DOHH2 (cell line): ENCODE measurements around the gene ACKR3.

Experiments used
- CTCF ChIP-seq: fragments of 200-600 bp; sonication (generic); IDR thresholded peaks from one replicate; pipeline ENCODE4 v1.5.1; 2014; ENCODE audit warnings: antibody characterized with exemption, mild to moderate bottlenecking, low read depth, low read length; ENCODE audit not compliant: poor library complexity, severe bottlenecking
- EZH2phosphoT487 ChIP-seq: fragments of 200-600 bp; sonication (generic); IDR thresholded peaks from 2 replicates; pipeline ENCODE4 v1.6.1; 2017; ENCODE audit warnings: borderline replicate concordance, mild to moderate bottlenecking, antibody characterized with exemption, low read length, moderate library complexity, mixed read lengths

- TF ChIP-seq CTCF = no peak
- no peak for TF ChIP-seq EZH2phosphoT487
These were observed 650 bp downstream of the ACKR3 start for GRCh38 chr2:236570081-236570868.
